K562 (cell line): ENCODE data around the gene MAP3K13. TPM values are rescaled to one million over a fixed set of nuclear protein-coding genes. Genes with fewer than 3 reads are reported as not detected.

ENCODE experiments used
- ATAC-seq: fragments of 200-7000 bp; cut with Tn5 transposase; 3 replicates; pipeline ENCODE4 v1.9.1; 2020; ENCODE audit warnings: moderate library complexity
- BruUV-seq: library from RNA; stranded (reverse); fragments of 400-500 nt; replicated peaks from 2 replicates; lab custom pipeline; 2021; lab: Mats Ljungman, UMichigan
- CTCF ChIA-PET: fragments of 300-600 bp; formaldehyde crosslinking; extraction: SDS; loops from one replicate; lab custom pipeline; 2021; ENCODE audit warnings: low intra/inter-chr PET ratio; lab: Yijun Ruan, JAX
- POLR2A ChIA-PET: fragments of 300-600, 350-650 bp; sonication (Branson Sonifier 250); formaldehyde crosslinking; extraction: SDS; loops from one replicate; lab custom pipeline; 2021; ENCODE audit warnings: antibody characterized with exemption, inconsistent platforms; lab: Yijun Ruan, JAX
- DNase-seq, 4 experiments: peaks; one replicate each; pipeline versions ENCODE4 v3.0.0 to v3.0.0-alpha.2; 2011 to 2018; ENCODE audit warnings: low spot score in 3 of 4, mixed read lengths in 3 of 4; ENCODE audit errors: extremely low read depth in 1 of 4
- FAIRE-seq: peaks from 2 replicates; lab custom pipeline; 2011; peaks lifted over from hg19 to GRCh38; lab: Jason Lieb, UNC
- H2AFZ ChIP-seq: 2 replicates; pipeline ENCODE4 v1.6.0; 2011; ENCODE audit warnings: low read depth, low read length, control low read depth, inconsistent platforms
- H3K27ac ChIP-seq: fragments of 200-600 bp; 3 replicates; pipeline ENCODE4 v1.8.0; 2011; ENCODE audit warnings: low read depth, mild to moderate bottlenecking, control low read depth, inconsistent platforms, low read length, moderate library complexity, mixed read lengths; ENCODE audit errors: extremely low read depth
- H3K27me3 ChIP-seq, 2 experiments: fragments of 300-600 bp in 1 of 2; 2 replicates in 1 of 2; 3 replicates in 1 of 2; pipeline versions ENCODE4 v1.6.0 to v1.8.0; 2011; ENCODE audit warnings: inconsistent platforms in 2 of 2, low read length in 2 of 2, mild to moderate bottlenecking in 1 of 2, mixed read lengths in 1 of 2, moderate library complexity in 1 of 2; ENCODE audit not compliant: control insufficient read depth in 2 of 2, insufficient read depth in 2 of 2
- H3K36me3 ChIP-seq: fragments of 300-600 bp; 3 replicates; pipeline ENCODE4 v1.8.0; 2011; ENCODE audit warnings: mild to moderate bottlenecking, low read length, inconsistent platforms; ENCODE audit not compliant: control insufficient read depth, insufficient read depth
- H3K4me1 ChIP-seq, 2 experiments: fragments of 200-600 bp in 1 of 2; replicated peaks in 1 of 2; 2 replicates in 1 of 2; 3 replicates in 1 of 2; pipeline versions ENCODE4 v1.5.1 to v1.8.0; 2011; ENCODE audit warnings: inconsistent platforms in 2 of 2, low read length in 2 of 2, mild to moderate bottlenecking in 1 of 2, mixed read lengths in 1 of 2, moderate library complexity in 1 of 2; ENCODE audit not compliant: control insufficient read depth in 2 of 2, insufficient read depth in 2 of 2
- H3K4me2 ChIP-seq: 2 replicates; pipeline ENCODE4 v1.6.1; 2011; ENCODE audit warnings: low read length, control low read depth, inconsistent platforms, mixed read lengths; ENCODE audit not compliant: insufficient read depth
- H3K4me3 ChIP-seq: fragments of 200-600 bp; sonication (generic), shearing (Covaris generic); 2 replicates; pipeline ENCODE4 v1.5.1; 2016; ENCODE audit warnings: control low read depth, inconsistent platforms
- H3K79me2 ChIP-seq: fragments of 200-600 bp; 3 replicates; pipeline ENCODE4 v1.8.0; 2011; ENCODE audit warnings: low read length, inconsistent platforms; ENCODE audit not compliant: control insufficient read depth, insufficient read depth
- H3K9ac ChIP-seq, 2 experiments: 2 replicates each; pipeline versions ENCODE4 v1.6.0 to v1.6.1; 2011; ENCODE audit warnings: low read depth in 2 of 2, low read length in 2 of 2, control low read depth in 1 of 2, inconsistent platforms in 1 of 2, mild to moderate bottlenecking in 1 of 2, mixed read lengths in 1 of 2; ENCODE audit not compliant: insufficient read depth in 1 of 2
- H3K9me1 ChIP-seq: one replicate; pipeline ENCODE4 v1.6.0; 2011; ENCODE audit warnings: inconsistent platforms, mild to moderate bottlenecking, low read length, moderate library complexity; ENCODE audit not compliant: control insufficient read depth, insufficient read depth
- H3K9me3 ChIP-seq: replicated peaks from 2 replicates; pipeline ENCODE4 v1.5.1; 2011; ENCODE audit warnings: low read depth, low read length, inconsistent platforms; ENCODE audit not compliant: control insufficient read depth, insufficient read depth
- H4K20me1 ChIP-seq: replicated peaks from 2 replicates; pipeline ENCODE4 v1.6.1; 2011; ENCODE audit warnings: low read length, inconsistent platforms, mixed read lengths; ENCODE audit not compliant: control insufficient read depth, insufficient read depth
- ARID1B ChIP-seq: fragments of 450-650 bp; IDR thresholded peaks from 2 replicates; pipeline ENCODE4 v1.6.1; 2016; ENCODE audit warnings: antibody characterized with exemption, mild to moderate bottlenecking, inconsistent platforms
- ATF7 ChIP-seq: fragments of 450-650 bp; IDR thresholded peaks from 2 replicates; pipeline ENCODE4 v1.7.1; 2014; ENCODE audit warnings: mild to moderate bottlenecking, moderate library complexity
- CBFA2T3 ChIP-seq: fragments of 450-650 bp; IDR thresholded peaks from 2 replicates; pipeline ENCODE4 v1.6.1; 2017
- DACH1 ChIP-seq: fragments of 450-650 bp; IDR thresholded peaks from 2 replicates; pipeline ENCODE4 v1.6.1; 2018; ENCODE audit not compliant: partially characterized antibody
- FOXK2 ChIP-seq, 2 experiments: fragments of 450-650 bp; IDR thresholded peaks in 1 of 2; conservative IDR thresholded peaks in 1 of 2; 2 replicates each; pipeline ENCODE4 v1.6.1; 2016; ENCODE audit warnings: low read depth in 2 of 2, mild to moderate bottlenecking in 1 of 2
- KDM1A ChIP-seq, 2 experiments: fragments of 450-650 bp; IDR thresholded peaks; 2 replicates each; pipeline ENCODE4 v1.6.1; 2016; ENCODE audit warnings: mild to moderate bottlenecking in 2 of 2
- RBM17 ChIP-seq: fragments of 200-400 bp; formaldehyde crosslinking; IDR thresholded peaks from 2 replicates; pipeline ENCODE4 v1.6.1; 2017; ENCODE audit warnings: low read depth, mild to moderate bottlenecking, low read length, borderline replicate concordance
- RFX1 ChIP-seq: fragments of 450-650 bp; IDR thresholded peaks from 2 replicates; pipeline ENCODE4 v1.6.1; 2016; ENCODE audit warnings: mild to moderate bottlenecking, moderate library complexity
- TCF3 ChIP-seq: sonication (generic); formaldehyde crosslinking; IDR thresholded peaks from 2 replicates; pipeline ENCODE4 v1.4.0; 2020; ENCODE audit warnings: mild to moderate bottlenecking, missing genetic modification reagents
- ZNF23 ChIP-seq: fragments of 250-450 bp; sonication (Bioruptor Pico); IDR thresholded peaks from 2 replicates; pipeline ENCODE4 v1.4.0; 2020; ENCODE audit warnings: mild to moderate bottlenecking
- ZNF316 ChIP-seq: fragments of 450-650 bp; IDR thresholded peaks from 2 replicates; pipeline ENCODE4 v1.6.1; 2016
- WGBS: fragments of 100-300 bp; shearing (Covaris generic); methylation state at CpG from one replicate; pipeline ENCODE4 v1.1.6; 2016; ENCODE audit warnings: low coverage, mixed read lengths; ENCODE audit not compliant: insufficient coverage; ENCODE audit errors: missing lambda C conversion rate; 5-methylcytosine and 5-hydroxymethylcytosine counted together
- in situ Hi-C: fragments of 300-500 bp; cut with MboI; formaldehyde crosslinking; loops from 4 replicates; pipeline ENCODE4 v1.15.0; 2018; ENCODE audit warnings: inconsistent platforms, mixed read lengths
- intact Hi-C: fragments of 100-400 bp; cut with micrococcal nuclease; formaldehyde crosslinking; loops from 2 replicates; pipeline ENCODE4 v1.14.2; 2022
- polyA plus RNA-seq, 8 experiments: library from polyadenylated mRNA; depleted of rRNA in 4 of 8; stranded (reverse) in 5 of 8; unstranded in 3 of 8; fragments of >200 nt; fragmentation: Nextera tagmentation in 2 of 8; fragmentation: Illumina TruSeq in 1 of 8; extraction: Ambion mirVana in 2 of 8; extraction: Trizol in 1 of 8; gene quantifications; 2 replicates each; pipeline versions ENCODE4 v1.2.1 to v1.2.3, GENCODE V29; 2011 to 2014; ENCODE audit warnings: inconsistent platforms in 1 of 8, missing spikeins in 1 of 8
- total RNA-seq, 7 experiments: library from RNA; depleted of rRNA in 6 of 7; stranded (reverse); fragments of >200 nt in 6 of 7; fragmentation: Illumina TruSeq in 2 of 7; extraction: Trizol in 2 of 7; gene quantifications; 2 replicates each; pipeline versions ENCODE4 v1.2.1 to v1.2.3, GENCODE V29; 2011 to 2021; ENCODE audit warnings: low replicate concordance in 1 of 7
- TF ChIP-seq, protein P1 (sequence below): sonication (generic); IDR thresholded peaks from 2 replicates; pipeline ENCODE4 v1.6.1; 2016
- TF ChIP-seq, protein P2 (sequence below): fragments of 450-650 bp; IDR thresholded peaks from 2 replicates; pipeline ENCODE4 v1.6.1; 2018; ENCODE audit not compliant: partially characterized antibody
- TF ChIP-seq, protein P3 (sequence below): sonication (generic); formaldehyde crosslinking; IDR thresholded peaks from 2 replicates; pipeline ENCODE4 v1.4.0; 2020; ENCODE audit warnings: mild to moderate bottlenecking, missing genetic modification reagents
- TF ChIP-seq, protein P4 (sequence below), 2 experiments: fragments of 450-650 bp in 1 of 2; sonication (generic) in 1 of 2; formaldehyde crosslinking; conservative IDR thresholded peaks; 2 replicates each; pipeline versions ENCODE4 v1.4.0 to v1.8.1; 2020 to 2022; ENCODE audit warnings: mild to moderate bottlenecking in 1 of 2, missing genetic modification reagents in 1 of 2

The MAP3K13 gene
- total and polyA plus RNA-seq, 9 of the 15 experiments (the other 6 are each of a cell fraction or from before 2014, with no cell fraction given), result 0.04 to 0.32 (median 0.15) TPM; not detected in 2

DNA sequence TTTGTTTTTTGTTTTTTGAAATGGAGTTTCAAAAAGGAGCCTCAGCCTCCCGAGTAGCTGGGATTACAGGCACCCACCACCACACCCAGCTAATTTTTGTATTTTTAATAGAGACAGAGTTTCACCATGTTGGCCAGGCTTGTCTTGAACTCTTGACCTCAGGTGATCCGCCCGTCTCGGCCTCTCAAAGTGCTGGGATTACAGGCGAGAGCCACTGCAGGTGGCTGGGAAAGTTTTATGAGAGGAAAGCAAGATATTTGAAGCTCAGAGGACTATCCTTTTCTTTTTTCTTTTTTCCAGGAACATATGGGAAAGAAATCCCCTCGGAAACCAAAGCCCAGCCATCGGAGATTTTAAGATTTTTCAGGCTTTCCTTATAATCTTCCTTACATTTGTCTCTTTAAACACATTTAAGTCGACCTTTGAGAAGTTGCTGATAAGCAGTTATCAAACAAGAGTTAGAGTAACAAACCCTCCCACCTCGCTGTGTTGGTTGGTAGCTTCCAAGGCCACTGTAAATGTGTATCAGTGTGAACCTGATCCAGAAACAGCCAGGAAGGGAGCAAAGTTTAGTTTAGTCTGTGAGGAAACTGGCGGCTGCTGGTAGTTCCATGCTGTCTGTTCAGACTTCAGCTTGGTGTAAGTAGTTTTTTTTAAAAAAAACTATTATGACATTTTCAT lies 34.5 kb upstream of the MAP3K13 start:
- ATAC-seq (peak; percentile 83), DNase-seq (peak in 2 of 4 experiments; percentile 35 to 60), FAIRE-seq (peak; percentile 69)
- Histone ChIP-seq H3K27me3 (no peaks in the 10 kb centered on the region), H3K9me1 (no peaks in the 10 kb centered on the region), H3K4me3 (no peak overlapping the region), H3K4me2 (no peak overlapping the region), H3K79me2 (no peaks in the 10 kb centered on the region), H2AFZ (0 out of 2 replicates have a peak overlapping the region, but pooled peaks have one; percentile 44), H3K27ac (no peak overlapping the region), H3K4me1 (peaks cover 0 to 6% of the 10 kb centered on the region in 2 experiments; a peak in 1 of 5 replicates), H3K36me3 (no peaks in the 10 kb centered on the region), H3K9me3 (no peaks in the 10 kb centered on the region), H4K20me1 (no peaks in the 10 kb centered on the region), H3K9ac (no peak overlapping the region)
- BruUV-seq, result no TSS peak
- ChIA-PET CTCF (no interaction called here), POLR2A (interaction anchor here (0.5 to 0.6 kb wide), 2 partner anchors 170 to 224 kb away, joined by 3 to 4 read pairs; partner anchors contain the start of genes LIPH and TMEM41A)
- in situ Hi-C loops, result no loop called here
- 18% methylated on average over 10 of the region's 10 CpGs for WGBS
- intact Hi-C loops, result no loop called here
- TF ChIP-seq TCF3, result 0 out of 2 replicates have a peak, but pooled peaks have one; percentile 19
- TF ChIP-seq, protein P1, sequence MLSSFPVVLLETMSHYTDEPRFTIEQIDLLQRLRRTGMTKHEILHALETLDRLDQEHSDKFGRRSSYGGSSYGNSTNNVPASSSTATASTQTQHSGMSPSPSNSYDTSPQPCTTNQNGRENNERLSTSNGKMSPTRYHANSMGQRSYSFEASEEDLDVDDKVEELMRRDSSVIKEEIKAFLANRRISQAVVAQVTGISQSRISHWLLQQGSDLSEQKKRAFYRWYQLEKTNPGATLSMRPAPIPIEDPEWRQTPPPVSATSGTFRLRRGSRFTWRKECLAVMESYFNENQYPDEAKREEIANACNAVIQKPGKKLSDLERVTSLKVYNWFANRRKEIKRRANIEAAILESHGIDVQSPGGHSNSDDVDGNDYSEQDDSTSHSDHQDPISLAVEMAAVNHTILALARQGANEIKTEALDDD, result 0 out of 2 replicates have a peak, but pooled peaks have one; percentile 25
- TF ChIP-seq CBFA2T3, result peak; percentile 53
- peak in 1 of 2 experiments; percentile 51; a peak in 1 of 4 replicates for TF ChIP-seq FOXK2 (conservative IDR thresholded peaks at IDR 0.05 in 1 of 2, IDR thresholded peaks at IDR 0.05 in 1 of 2; ENCODE audit: low read depth in 2 of 2)
- no peak for TF ChIP-seq DACH1
- TF ChIP-seq ZNF23, result no peak
- TF ChIP-seq, protein P2, sequence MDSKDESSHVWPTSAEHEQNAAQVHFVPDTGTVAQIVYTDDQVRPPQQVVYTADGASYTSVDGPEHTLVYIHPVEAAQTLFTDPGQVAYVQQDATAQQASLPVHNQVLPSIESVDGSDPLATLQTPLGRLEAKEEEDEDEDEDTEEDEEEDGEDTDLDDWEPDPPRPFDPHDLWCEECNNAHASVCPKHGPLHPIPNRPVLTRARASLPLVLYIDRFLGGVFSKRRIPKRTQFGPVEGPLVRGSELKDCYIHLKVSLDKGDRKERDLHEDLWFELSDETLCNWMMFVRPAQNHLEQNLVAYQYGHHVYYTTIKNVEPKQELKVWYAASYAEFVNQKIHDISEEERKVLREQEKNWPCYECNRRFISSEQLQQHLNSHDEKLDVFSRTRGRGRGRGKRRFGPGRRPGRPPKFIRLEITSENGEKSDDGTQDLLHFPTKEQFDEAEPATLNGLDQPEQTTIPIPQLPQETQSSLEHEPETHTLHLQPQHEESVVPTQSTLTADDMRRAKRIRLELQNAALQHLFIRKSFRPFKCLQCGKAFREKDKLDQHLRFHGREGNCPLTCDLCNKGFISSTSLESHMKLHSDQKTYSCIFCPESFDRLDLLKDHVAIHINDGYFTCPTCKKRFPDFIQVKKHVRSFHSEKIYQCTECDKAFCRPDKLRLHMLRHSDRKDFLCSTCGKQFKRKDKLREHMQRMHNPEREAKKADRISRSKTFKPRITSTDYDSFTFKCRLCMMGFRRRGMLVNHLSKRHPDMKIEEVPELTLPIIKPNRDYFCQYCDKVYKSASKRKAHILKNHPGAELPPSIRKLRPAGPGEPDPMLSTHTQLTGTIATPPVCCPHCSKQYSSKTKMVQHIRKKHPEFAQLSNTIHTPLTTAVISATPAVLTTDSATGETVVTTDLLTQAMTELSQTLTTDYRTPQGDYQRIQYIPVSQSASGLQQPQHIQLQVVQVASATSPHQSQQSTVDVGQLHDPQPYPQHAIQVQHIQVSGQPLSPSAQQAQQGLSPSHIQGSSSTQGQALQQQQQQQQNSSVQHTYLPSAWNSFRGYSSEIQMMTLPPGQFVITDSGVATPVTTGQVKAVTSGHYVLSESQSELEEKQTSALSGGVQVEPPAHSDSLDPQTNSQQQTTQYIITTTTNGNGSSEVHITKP, result peak; percentile 96
- no peak for TF ChIP-seq RBM17
- 0 out of 2 replicates have a peak, but pooled peaks have one; percentile 30 for TF ChIP-seq ARID1B
- TF ChIP-seq, protein P3, sequence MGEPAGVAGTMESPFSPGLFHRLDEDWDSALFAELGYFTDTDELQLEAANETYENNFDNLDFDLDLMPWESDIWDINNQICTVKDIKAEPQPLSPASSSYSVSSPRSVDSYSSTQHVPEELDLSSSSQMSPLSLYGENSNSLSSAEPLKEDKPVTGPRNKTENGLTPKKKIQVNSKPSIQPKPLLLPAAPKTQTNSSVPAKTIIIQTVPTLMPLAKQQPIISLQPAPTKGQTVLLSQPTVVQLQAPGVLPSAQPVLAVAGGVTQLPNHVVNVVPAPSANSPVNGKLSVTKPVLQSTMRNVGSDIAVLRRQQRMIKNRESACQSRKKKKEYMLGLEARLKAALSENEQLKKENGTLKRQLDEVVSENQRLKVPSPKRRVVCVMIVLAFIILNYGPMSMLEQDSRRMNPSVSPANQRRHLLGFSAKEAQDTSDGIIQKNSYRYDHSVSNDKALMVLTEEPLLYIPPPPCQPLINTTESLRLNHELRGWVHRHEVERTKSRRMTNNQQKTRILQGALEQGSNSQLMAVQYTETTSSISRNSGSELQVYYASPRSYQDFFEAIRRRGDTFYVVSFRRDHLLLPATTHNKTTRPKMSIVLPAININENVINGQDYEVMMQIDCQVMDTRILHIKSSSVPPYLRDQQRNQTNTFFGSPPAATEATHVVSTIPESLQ, result no peak
- TF ChIP-seq ZNF316, result peak; percentile 61; the same call in 1 of the 2 replicates
- TF ChIP-seq KDM1A (IDR thresholded peaks at IDR 0.05), result peak; percentile 51 to 57; a peak in 3 of 4 replicates
- TF ChIP-seq, protein P4, sequence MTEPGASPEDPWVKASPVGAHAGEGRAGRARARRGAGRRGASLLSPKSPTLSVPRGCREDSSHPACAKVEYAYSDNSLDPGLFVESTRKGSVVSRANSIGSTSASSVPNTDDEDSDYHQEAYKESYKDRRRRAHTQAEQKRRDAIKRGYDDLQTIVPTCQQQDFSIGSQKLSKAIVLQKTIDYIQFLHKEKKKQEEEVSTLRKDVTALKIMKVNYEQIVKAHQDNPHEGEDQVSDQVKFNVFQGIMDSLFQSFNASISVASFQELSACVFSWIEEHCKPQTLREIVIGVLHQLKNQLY (CRISPR knock-in tag; conservative IDR thresholded peaks at IDR 0.05), result no peak
- TF ChIP-seq ATF7, result peak; percentile 65; the same call in 1 of the 2 replicates
- no peak for TF ChIP-seq RFX1
